Esophagus muscularis mucosa (tissue), 4 donors: ENCODE measurements around the gene FAM107B. TPM values are rescaled to one million over a fixed set of nuclear protein-coding genes. Genes with fewer than 3 reads are reported as not detected.

Source experiments
- DNase-seq: peaks from one replicate; pipeline ENCODE4 v3.0.0-alpha.2; 2017; ENCODE audit errors: extremely low spot score
- H3K27ac ChIP-seq, 4 donors: fragments of 200-600 bp; sonication (generic); replicated peaks in 1 of 4; 1 replicate in 3 of 4; 2 replicates in 1 of 4; pipeline ENCODE4 v1.5.1; 2016 to 2019; ENCODE audit warnings: mild to moderate bottlenecking in 1 of 4
- H3K27me3 ChIP-seq, 4 donors: fragments of 200-600 bp; sonication (generic); one replicate each; pipeline versions ENCODE4 v1.5.1 to v1.6.0; 2016 to 2019
- H3K36me3 ChIP-seq, 4 donors: fragments of 200-600 bp; sonication (generic); one replicate each; pipeline ENCODE4 v1.5.1; 2016 to 2019
- H3K4me1 ChIP-seq, 4 donors: fragments of 200-600 bp; sonication (generic); one replicate each; pipeline ENCODE4 v1.5.1; 2016 to 2019
- H3K4me3 ChIP-seq, 4 donors: fragments of 200-600 bp; sonication (generic); 1 replicate in 2 of 4; 2 replicates in 2 of 4; pipeline ENCODE4 v1.5.1; 2016 to 2019; ENCODE audit warnings: mild to moderate bottlenecking in 4 of 4, moderate library complexity in 1 of 4
- H3K9me3 ChIP-seq, 4 donors: fragments of 200-600 bp; sonication (generic); 1 replicate in 3 of 4; 2 replicates in 1 of 4; pipeline ENCODE4 v1.5.1; 2016 to 2019
- CTCF ChIP-seq, 3 experiments: fragments of 200-600 bp in 2 of 3; fragments of 450-650 bp in 1 of 3; sonication (generic) in 2 of 3; IDR thresholded peaks; one replicate each; pipeline ENCODE4 v1.5.1; 2017 to 2019; ENCODE audit warnings: antibody characterized with exemption in 3 of 3, mild to moderate bottlenecking in 2 of 3, moderate library complexity in 1 of 3
- EP300 ChIP-seq: sonication (generic); formaldehyde crosslinking; IDR thresholded peaks from one replicate; pipeline ENCODE4 v1.6.1; 2017; ENCODE audit warnings: antibody characterized with exemption
- POLR2A ChIP-seq: fragments of 450-650 bp; IDR thresholded peaks from one replicate; pipeline ENCODE4 v1.6.1; 2017; ENCODE audit warnings: antibody characterized with exemption, moderate library complexity, mild to moderate bottlenecking, low read depth
- POLR2AphosphoS5 ChIP-seq, 2 donors: sonication (generic); formaldehyde crosslinking; IDR thresholded peaks; one replicate each; pipeline ENCODE4 v1.6.1; 2017; ENCODE audit warnings: antibody characterized with exemption in 2 of 2
- WGBS: methylation state at CpG from one replicate; pipeline ENCODE4 v1.1.5; 2018; 5-methylcytosine and 5-hydroxymethylcytosine counted together
- intact Hi-C: fragments of 100-400 bp; cut with DNase I; formaldehyde crosslinking; loops from one replicate; pipeline ENCODE4 v1.15.1; 2023
- total RNA-seq, 4 donors: library from RNA; depleted of rRNA; stranded (reverse); fragments of >200 nt; gene quantifications; one replicate each; pipeline versions ENCODE4 v1.1.0 to v1.2.1, GENCODE V29; 2016

FAM107B gene
- total RNA-seq, 4 donors from 2014 or later: 7.5 to 14.1 (median 9.4) TPM

GRCh38 chr10:14553448-14553847 lies 221.2 kb downstream of the FAM107B start:
- Histone ChIP-seq H3K27me3 (no peaks in the 10 kb centered on the region), H3K9me3 (no peaks in the 10 kb centered on the region), H3K27ac (peak overlapping the region in 1 of 4 donors; percentile 28), H3K36me3 (no peaks in the 10 kb centered on the region), H3K4me3 (no peak overlapping the region), H3K4me1 (peaks cover 0 to 17% (median 14%) of the 10 kb centered on the region in 4 donors)
- intact Hi-C loops: no loop called here
- no peak for TF ChIP-seq POLR2AphosphoS5 (IDR thresholded peaks at IDR 0.05)
- no peak for TF ChIP-seq CTCF (IDR thresholded peaks at IDR 0.05)
- TF ChIP-seq POLR2A: no peak
- TF ChIP-seq EP300: no peak
- DNase-seq: no peak
- WGBS: 71% methylated on average over 1 of the region's 1 CpG

DNA sequence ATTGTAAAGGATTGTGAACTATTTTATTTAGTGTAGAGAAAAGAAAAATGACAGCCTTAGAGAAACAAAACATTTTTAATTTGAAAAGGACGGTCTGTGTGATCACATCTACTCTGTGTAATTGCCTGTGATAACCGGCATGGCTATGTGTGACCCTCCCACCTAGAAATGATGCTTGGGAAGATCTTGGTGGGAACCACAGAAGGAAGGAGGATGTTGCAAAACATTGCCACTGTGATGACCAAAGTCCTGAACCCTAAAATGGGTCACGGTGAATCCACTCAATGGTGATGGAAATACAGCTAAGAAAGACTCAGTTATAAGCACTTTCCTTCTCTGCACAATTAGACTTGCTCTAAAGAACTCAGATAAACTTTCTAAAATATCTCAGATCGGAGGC lies 222.7 kb downstream of the FAM107B start:
- H3K36me3 ChIP-seq: no peaks in the 10 kb centered on the region
- no peaks in the 10 kb centered on the region for H3K27me3 ChIP-seq
- no peak for TF ChIP-seq POLR2AphosphoS5 (IDR thresholded peaks at IDR 0.05)
- no peak for TF ChIP-seq EP300
- TF ChIP-seq POLR2A: no peak
- TF ChIP-seq CTCF (IDR thresholded peaks at IDR 0.05): no peak
- no peak for DNase-seq
- WGBS: 72% methylated on average over 4 of the region's 4 CpGs
- H3K9me3 ChIP-seq: no peaks in the 10 kb centered on the region
- no peak overlapping the region for H3K4me3 ChIP-seq
- intact Hi-C loops: no loop called here
- H3K4me1 ChIP-seq: peaks cover 0 to 17% (median 14%) of the 10 kb centered on the region in 4 donors
- no peak overlapping the region for H3K27ac ChIP-seq

DNA sequence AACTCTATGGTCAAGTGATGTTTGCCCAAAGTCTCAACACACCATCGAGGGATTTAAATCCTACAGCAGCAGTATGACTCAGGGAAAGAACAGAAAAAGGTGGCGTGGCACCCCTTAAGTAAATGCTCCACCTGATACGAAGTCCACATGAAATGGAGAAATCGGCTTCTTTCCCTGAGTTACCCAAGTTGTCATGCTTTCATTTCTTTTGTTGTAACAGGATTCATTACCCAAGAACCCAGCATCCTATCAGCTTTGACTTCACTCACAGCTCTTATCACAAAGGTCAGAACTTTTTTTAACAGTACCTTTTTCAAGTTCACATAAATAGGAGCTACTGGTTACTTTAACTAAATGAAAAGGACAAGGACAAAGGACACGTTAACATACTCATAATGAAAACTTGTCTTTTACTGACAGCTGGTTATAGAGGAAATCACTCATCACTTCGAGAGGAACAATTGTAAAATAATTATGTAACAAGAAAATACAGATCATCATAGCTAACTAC lies 224.2 kb downstream of the FAM107B start:
- TF ChIP-seq EP300 (no peak), POLR2A (no peak), CTCF (IDR thresholded peaks at IDR 0.05) (no peak), POLR2AphosphoS5 (IDR thresholded peaks at IDR 0.05) (no peak)
- no peak for DNase-seq
- peaks cover 0 to 4% (median under 1%) of the 10 kb centered on the region in 4 donors for H3K4me1 ChIP-seq
- H3K36me3 ChIP-seq: no peaks in the 10 kb centered on the region
- H3K27ac ChIP-seq: no peak overlapping the region
- no peak overlapping the region for H3K4me3 ChIP-seq
- WGBS: 81% methylated on average over 6 of the region's 6 CpGs
- H3K9me3 ChIP-seq: no peaks in the 10 kb centered on the region
- no peaks in the 10 kb centered on the region for H3K27me3 ChIP-seq
- intact Hi-C loops: no loop called here

GRCh38 chr10:14549496-14549895 lies 225.2 kb downstream of the FAM107B start:
- peaks cover 0 to 3% (median 0%) of the 10 kb centered on the region in 4 donors for H3K4me1 ChIP-seq
- H3K27ac ChIP-seq: no peak overlapping the region
- no peak overlapping the region for H3K4me3 ChIP-seq

More at GRCh38 chr10:14549496-14549895, 225.2 kb downstream of the FAM107B start:
- peak; percentile 85 for DNase-seq
- H3K9me3 ChIP-seq: no peaks in the 10 kb centered on the region
- no peaks in the 10 kb centered on the region for H3K36me3 ChIP-seq
- no peaks in the 10 kb centered on the region for H3K27me3 ChIP-seq
- TF ChIP-seq POLR2AphosphoS5 (IDR thresholded peaks at IDR 0.05): no peak
- TF ChIP-seq CTCF (IDR thresholded peaks at IDR 0.05): no peak
- TF ChIP-seq EP300: no peak
- no peak for TF ChIP-seq POLR2A
- intact Hi-C loops: no loop called here
- 83% methylated on average over 6 of the region's 6 CpGs for WGBS
